ENCODE measurements around the gene DNAJB14. TPM values are rescaled to one million over a fixed set of nuclear protein-coding genes. Genes with fewer than 3 reads are reported as not detected.

The DNAJB14 gene
- total and polyA plus RNA-seq, 2 of the 13 experiments (the other 11 are each of a cell fraction or from before 2014, with no cell fraction given) = 9.1 to 38.1 TPM

- TF ChIP-seq SATB2 (CRISPR knock-in tag; IDR thresholded peaks at IDR 0.05) = no peak
- TF ChIP-seq ZNF343 (CRISPR knock-in tag; IDR thresholded peaks at IDR 0.05) = no peak
- no peak for TF ChIP-seq ZNF775 (CRISPR knock-in tag; IDR thresholded peaks at IDR 0.05; ENCODE audit: borderline replicate concordance)
- no peak for TF ChIP-seq ZNF740 (CRISPR knock-in tag; IDR thresholded peaks at IDR 0.05)
- no peak for TF ChIP-seq ZNF34 (CRISPR knock-in tag; IDR thresholded peaks at IDR 0.05; ENCODE audit: borderline replicate concordance)
- TF ChIP-seq KDM2A (CRISPR knock-in tag; IDR thresholded peaks at IDR 0.05; ENCODE audit: borderline replicate concordance, low read depth) = peak; percentile 65; the same call in 1 of the 2 replicates
- TF ChIP-seq ZNF44 (CRISPR knock-in tag; IDR thresholded peaks at IDR 0.05) = no peak
- no peak for TF ChIP-seq HDAC6 (IDR thresholded peaks at IDR 0.05; ENCODE audit: low read depth, low read length)
- no peak for TF ChIP-seq GLMP (CRISPR knock-in tag; IDR thresholded peaks at IDR 0.05; ENCODE audit: borderline replicate concordance)
- TF ChIP-seq YEATS2 (CRISPR knock-in tag; IDR thresholded peaks at IDR 0.05; ENCODE audit: borderline replicate concordance) = 0 out of 2 replicates have a peak, but pooled peaks have one; percentile 20
- TF ChIP-seq HMGXB3 (CRISPR knock-in tag; IDR thresholded peaks at IDR 0.05; ENCODE audit: borderline replicate concordance) = no peak; the same call in 1 of the 2 replicates
- TF ChIP-seq SMARCC2 (IDR thresholded peaks at IDR 0.05) = no peak
- peak; percentile 35; the same call in 1 of the 2 replicates for TF ChIP-seq TBX2 (CRISPR knock-in tag; IDR thresholded peaks at IDR 0.05; ENCODE audit: borderline replicate concordance)
- no peak for TF ChIP-seq LCORL (IDR thresholded peaks at IDR 0.05)
- TF ChIP-seq LCORL (CRISPR knock-in tag; IDR thresholded peaks at IDR 0.05) = peak; percentile 12; the same call in 1 of the 2 replicates
- TF ChIP-seq, protein P1, sequence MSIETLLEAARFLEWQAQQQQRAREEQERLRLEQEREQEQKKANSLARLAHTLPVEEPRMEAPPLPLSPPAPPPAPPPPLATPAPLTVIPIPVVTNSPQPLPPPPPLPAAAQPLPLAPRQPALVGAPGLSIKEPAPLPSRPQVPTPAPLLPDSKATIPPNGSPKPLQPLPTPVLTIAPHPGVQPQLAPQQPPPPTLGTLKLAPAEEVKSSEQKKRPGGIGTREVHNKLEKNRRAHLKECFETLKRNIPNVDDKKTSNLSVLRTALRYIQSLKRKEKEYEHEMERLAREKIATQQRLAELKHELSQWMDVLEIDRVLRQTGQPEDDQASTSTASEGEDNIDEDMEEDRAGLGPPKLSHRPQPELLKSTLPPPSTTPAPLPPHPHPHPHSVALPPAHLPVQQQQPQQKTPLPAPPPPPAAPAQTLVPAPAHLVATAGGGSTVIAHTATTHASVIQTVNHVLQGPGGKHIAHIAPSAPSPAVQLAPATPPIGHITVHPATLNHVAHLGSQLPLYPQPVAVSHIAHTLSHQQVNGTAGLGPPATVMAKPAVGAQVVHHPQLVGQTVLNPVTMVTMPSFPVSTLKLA (IDR thresholded peaks at IDR 0.05) = no peak
- no peak for TF ChIP-seq EZH2 (conservative IDR thresholded peaks at IDR 0.05; ENCODE audit: low read depth, low read length)
- TF ChIP-seq ZNF263 (CRISPR knock-in tag; IDR thresholded peaks at IDR 0.05) = no peak
- no peak for TF ChIP-seq CREBL2 (CRISPR knock-in tag; IDR thresholded peaks at IDR 0.05; ENCODE audit: borderline replicate concordance)
- TF ChIP-seq ZNF841 (CRISPR knock-in tag; IDR thresholded peaks at IDR 0.05; ENCODE audit: borderline replicate concordance) = no peak
- peak; percentile 41; the same call in 1 of the 2 replicates for TF ChIP-seq ZSCAN29 (CRISPR knock-in tag; conservative IDR thresholded peaks at IDR 0.05)
- TF ChIP-seq GTF3A (CRISPR knock-in tag; conservative IDR thresholded peaks at IDR 0.05) = no peak
Observed at GRCh38 chr4:99949034-99949998, 2.9 kb upstream of the DNAJB14 start (continued).

All from HepG2 (cell line).